Ishikawa (cell line): ENCODE results near the gene PLA2G5.
A peak's percentile ranks its signal among the peaks of the same experiment; 100 is the strongest.

Experiments used
- CEBPB ChIP-seq: IDR thresholded peaks from 2 replicates; pipeline ENCODE4 v1.6.1; 2012
- CREB1 ChIP-seq: IDR thresholded peaks from 2 replicates; pipeline ENCODE4 v1.6.1; 2012; ENCODE audit warnings: low read depth
- EGR1 ChIP-seq: IDR thresholded peaks from 2 replicates; pipeline ENCODE4 v1.6.1; 2012
- EP300 ChIP-seq: IDR thresholded peaks from 2 replicates; pipeline ENCODE4 v1.6.1; 2012; ENCODE audit warnings: borderline replicate concordance
- FOXM1 ChIP-seq: IDR thresholded peaks from 2 replicates; pipeline ENCODE4 v1.6.1; 2012; ENCODE audit warnings: low read depth, borderline replicate concordance
- NFIC ChIP-seq: IDR thresholded peaks from 2 replicates; pipeline ENCODE4 v1.6.1; 2012
- RAD21 ChIP-seq: IDR thresholded peaks from 2 replicates; pipeline ENCODE4 v1.6.1; 2012; ENCODE audit warnings: low read depth
- TAF1 ChIP-seq: IDR thresholded peaks from 2 replicates; pipeline ENCODE4 v1.6.1; 2012; ENCODE audit warnings: low read depth, mild to moderate bottlenecking
- TCF12 ChIP-seq: IDR thresholded peaks from 2 replicates; pipeline ENCODE4 v1.6.1; 2012; ENCODE audit warnings: low read depth
- TEAD4 ChIP-seq: IDR thresholded peaks from 2 replicates; pipeline ENCODE4 v1.6.1; 2012
- YY1 ChIP-seq: IDR thresholded peaks from 2 replicates; pipeline ENCODE4 v1.6.1; 2012; ENCODE audit warnings: low read depth
- ZBTB7A ChIP-seq: IDR thresholded peaks from 2 replicates; pipeline ENCODE4 v1.6.1; 2012; ENCODE audit warnings: low read depth
- TF ChIP-seq, protein P1 (sequence below): IDR thresholded peaks from 2 replicates; pipeline ENCODE4 v1.6.1; 2012; ENCODE audit warnings: low read depth, mild to moderate bottlenecking
- TF ChIP-seq, protein P2 (sequence below): IDR thresholded peaks from 2 replicates; pipeline ENCODE4 v1.6.1; 2012
- TF ChIP-seq, protein P3 (sequence below): IDR thresholded peaks from 2 replicates; pipeline ENCODE4 v1.6.1; 2012

PLA2G5 gene

DNA sequence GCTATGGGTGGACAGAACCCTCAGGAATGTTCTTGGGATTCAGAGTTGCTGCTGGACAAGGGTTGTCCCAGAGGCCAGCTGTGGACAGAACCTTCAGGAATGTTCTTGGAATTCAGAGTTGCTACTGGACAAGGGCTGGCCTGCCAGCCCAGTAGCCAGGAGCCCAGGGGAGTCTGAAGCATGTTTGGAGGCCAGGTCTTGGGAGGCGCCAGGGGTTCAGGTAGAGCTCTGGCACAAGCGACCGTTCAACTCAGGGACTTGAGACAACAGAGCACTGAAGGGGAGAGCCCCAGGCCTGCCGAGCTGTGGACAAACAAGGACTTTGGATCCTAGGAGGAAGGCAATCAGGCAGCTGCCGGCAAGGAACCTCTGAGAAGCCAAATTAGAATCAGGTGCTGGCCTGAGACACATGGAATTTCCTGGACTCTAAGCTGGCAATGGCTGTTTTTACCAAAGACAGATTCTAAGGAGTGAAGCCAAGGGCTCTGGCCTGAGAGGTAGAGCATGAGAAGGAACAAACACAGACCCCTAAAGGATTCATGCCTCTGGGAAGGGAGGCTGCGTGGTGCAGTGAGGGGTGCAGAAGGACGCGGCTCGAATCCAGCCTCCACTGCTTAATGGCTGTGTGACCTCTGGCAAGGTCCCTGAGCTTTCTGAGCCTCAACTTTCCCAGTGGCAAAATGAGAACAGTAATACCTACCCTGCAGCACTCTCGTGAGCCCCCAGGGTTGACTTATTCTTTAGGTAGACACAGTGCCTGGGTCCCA, 13.4 kb downstream of the PLA2G5 start:
- TF ChIP-seq, protein P1, sequence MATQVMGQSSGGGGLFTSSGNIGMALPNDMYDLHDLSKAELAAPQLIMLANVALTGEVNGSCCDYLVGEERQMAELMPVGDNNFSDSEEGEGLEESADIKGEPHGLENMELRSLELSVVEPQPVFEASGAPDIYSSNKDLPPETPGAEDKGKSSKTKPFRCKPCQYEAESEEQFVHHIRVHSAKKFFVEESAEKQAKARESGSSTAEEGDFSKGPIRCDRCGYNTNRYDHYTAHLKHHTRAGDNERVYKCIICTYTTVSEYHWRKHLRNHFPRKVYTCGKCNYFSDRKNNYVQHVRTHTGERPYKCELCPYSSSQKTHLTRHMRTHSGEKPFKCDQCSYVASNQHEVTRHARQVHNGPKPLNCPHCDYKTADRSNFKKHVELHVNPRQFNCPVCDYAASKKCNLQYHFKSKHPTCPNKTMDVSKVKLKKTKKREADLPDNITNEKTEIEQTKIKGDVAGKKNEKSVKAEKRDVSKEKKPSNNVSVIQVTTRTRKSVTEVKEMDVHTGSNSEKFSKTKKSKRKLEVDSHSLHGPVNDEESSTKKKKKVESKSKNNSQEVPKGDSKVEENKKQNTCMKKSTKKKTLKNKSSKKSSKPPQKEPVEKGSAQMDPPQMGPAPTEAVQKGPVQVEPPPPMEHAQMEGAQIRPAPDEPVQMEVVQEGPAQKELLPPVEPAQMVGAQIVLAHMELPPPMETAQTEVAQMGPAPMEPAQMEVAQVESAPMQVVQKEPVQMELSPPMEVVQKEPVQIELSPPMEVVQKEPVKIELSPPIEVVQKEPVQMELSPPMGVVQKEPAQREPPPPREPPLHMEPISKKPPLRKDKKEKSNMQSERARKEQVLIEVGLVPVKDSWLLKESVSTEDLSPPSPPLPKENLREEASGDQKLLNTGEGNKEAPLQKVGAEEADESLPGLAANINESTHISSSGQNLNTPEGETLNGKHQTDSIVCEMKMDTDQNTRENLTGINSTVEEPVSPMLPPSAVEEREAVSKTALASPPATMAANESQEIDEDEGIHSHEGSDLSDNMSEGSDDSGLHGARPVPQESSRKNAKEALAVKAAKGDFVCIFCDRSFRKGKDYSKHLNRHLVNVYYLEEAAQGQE = no peak
- TF ChIP-seq EP300 = no peak

DNA sequence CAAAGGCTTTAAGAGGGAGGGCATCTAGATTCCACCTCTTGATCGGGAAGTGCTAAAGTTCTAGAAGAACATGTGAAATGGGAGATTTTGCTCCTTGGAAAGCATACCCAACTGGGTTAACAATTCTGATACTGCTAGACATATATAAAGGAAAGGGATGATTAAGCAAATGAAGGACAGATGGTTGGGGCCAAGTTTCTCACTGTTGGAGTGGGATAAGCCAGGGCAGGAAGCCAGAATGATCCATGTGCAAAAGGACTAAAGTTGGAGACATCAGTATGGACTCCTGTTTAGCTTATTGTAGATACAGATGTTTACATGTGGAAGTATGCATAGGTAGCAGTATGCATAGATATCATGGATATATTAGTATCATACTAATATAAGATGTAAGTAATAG, 16.8 kb downstream of the PLA2G5 start:
- TF ChIP-seq, protein P1 = no peak
- TF ChIP-seq EP300 (no peak), RAD21 (no peak)

DNA sequence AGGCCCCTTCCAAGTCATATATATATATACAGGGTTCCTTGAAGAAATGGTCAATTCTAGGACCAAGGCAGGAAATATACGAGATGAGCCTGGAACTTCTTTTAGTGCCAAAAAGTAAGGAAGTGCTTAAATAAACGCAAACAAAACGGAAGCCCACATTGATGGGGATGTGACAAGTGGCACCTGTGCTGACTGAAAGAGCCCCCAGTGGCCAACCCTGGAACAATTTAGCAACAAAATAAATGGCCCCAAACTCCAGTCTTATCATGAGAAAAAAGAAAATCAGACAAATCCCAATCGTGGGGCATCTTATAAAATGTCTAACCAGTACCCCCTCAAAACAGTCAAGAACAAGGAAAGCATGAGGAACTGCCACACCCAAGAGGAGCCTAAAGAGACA, 17.7 kb downstream of the PLA2G5 start:
- TF ChIP-seq, protein P2, sequence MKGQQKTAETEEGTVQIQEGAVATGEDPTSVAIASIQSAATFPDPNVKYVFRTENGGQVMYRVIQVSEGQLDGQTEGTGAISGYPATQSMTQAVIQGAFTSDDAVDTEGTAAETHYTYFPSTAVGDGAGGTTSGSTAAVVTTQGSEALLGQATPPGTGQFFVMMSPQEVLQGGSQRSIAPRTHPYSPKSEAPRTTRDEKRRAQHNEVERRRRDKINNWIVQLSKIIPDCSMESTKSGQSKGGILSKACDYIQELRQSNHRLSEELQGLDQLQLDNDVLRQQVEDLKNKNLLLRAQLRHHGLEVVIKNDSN = no peak
- TF ChIP-seq ZBTB7A = no peak
- TF ChIP-seq YY1 = no peak
- no peak for TF ChIP-seq NFIC
- no peak for TF ChIP-seq EGR1
- no peak for TF ChIP-seq EP300
- TF ChIP-seq, protein P3, sequence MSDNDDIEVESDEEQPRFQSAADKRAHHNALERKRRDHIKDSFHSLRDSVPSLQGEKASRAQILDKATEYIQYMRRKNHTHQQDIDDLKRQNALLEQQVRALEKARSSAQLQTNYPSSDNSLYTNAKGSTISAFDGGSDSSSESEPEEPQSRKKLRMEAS = no peak
- TF ChIP-seq, protein P1 = no peak
- no peak for TF ChIP-seq TAF1
- no peak for TF ChIP-seq TCF12
- TF ChIP-seq CEBPB = no peak
- no peak for TF ChIP-seq RAD21
- no peak for TF ChIP-seq FOXM1
- TF ChIP-seq CREB1 = no peak
- no peak for TF ChIP-seq TEAD4

DNA sequence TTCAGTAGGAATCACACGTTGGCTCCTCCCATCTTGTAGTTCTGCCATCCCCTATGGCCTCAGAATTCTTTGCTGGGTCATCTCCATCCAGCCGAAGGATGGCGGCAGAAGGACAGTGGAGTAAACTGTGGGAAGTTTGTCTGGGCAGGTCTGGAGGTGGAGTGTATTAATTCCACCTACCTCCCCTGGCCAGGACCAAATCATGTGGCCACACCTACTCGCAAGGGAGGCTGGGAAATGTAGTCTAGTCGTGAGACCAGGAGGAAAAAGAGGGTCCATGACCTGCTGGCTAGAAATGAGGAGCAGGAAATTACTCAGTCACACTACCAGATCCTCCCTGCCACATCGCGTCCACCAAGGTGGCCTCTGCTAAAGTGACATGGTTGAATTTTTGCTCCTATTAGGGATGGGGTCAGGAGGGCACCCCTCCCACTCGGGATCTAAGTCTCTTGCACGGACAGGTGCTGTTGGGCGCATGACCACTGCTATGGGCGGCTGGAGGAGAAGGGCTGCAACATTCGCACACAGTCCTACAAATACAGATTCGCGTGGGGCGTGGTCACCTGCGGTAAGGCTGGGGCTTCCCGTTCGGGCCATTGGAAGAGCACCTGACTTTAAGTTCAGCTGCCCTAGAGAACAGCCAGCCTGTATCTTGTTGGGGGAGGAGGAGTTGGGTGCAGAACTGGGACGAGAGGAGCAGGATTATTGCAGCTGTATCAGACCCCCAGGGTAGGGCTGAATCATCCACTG, 19.5 kb downstream of the PLA2G5 start:
- TF ChIP-seq, protein P2 = peak; percentile 50; the same call in 1 of the 2 replicates
- TF ChIP-seq ZBTB7A = no peak

DNA sequence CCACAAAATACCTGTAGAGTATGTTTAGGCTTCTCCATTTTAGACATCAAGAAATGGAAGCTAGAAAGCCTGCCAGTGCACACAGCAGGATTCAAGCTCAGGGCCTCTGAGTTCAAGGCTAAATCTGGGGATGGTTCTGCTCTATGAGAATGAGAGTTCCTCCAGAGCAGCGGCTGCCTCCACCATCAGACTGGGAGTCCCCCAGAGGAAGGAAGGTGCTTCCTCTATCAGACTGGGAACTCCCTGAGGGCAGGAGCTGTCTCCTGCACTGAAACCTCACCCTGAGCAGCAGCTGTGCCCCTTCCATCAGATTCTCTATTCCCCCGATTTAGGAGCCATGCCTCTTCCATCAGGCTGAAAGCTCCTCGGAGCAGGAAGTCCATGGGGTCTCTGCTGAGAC, 20.1 kb downstream of the PLA2G5 start:
- TF ChIP-seq, protein P2 = no peak
- TF ChIP-seq FOXM1 = no peak
- no peak for TF ChIP-seq CEBPB
- TF ChIP-seq RAD21 = no peak
